Right atrium auricular region (tissue), 2 donors: Measurements from ENCODE around the gene POMGNT1. TPM values are rescaled to one million over a fixed set of nuclear protein-coding genes. Genes with fewer than 3 reads are reported as not detected.
"Not testable (repeated sequence)": the region's sequence is repeated elsewhere in the genome, so short reads cannot be mapped to it uniquely, and the experiment has no call there.

Source experiments
- DNase-seq: peaks from one replicate; pipeline ENCODE4 v3.0.0-alpha.2; 2019; ENCODE audit warnings: low spot score
- H3K27ac ChIP-seq, 2 donors: fragments of 200-600 bp; sonication (generic); 1 replicate in 1 of 2; 2 replicates in 1 of 2; pipeline ENCODE4 v1.5.1; 2016 to 2019
- H3K27me3 ChIP-seq, 2 donors: fragments of 200-600 bp; sonication (generic); one replicate each; pipeline versions ENCODE4 v1.5.1 to v1.6.0; 2017 to 2019
- H3K36me3 ChIP-seq: fragments of 200-600 bp; sonication (generic); one replicate; pipeline ENCODE4 v1.5.1; 2016
- H3K4me1 ChIP-seq, 2 donors: fragments of 200-600 bp; sonication (generic); one replicate each; pipeline versions ENCODE4 v1.5.1 to v1.6.0; 2017 to 2019
- H3K4me3 ChIP-seq, 2 donors: fragments of 200-600 bp; sonication (generic); 1 replicate in 1 of 2; 2 replicates in 1 of 2; pipeline ENCODE4 v1.5.1; 2017 to 2019; ENCODE audit warnings: mild to moderate bottlenecking in 1 of 2, moderate library complexity in 1 of 2
- H3K9me3 ChIP-seq, 2 donors: fragments of 200-600 bp; sonication (generic); one replicate each; pipeline ENCODE4 v1.5.1; 2019
- total RNA-seq, 2 donors: library from RNA; depleted of rRNA; stranded (reverse); fragments of >200 nt; gene quantifications; one replicate each; pipeline ENCODE4 v1.1.0, GENCODE V29; 2016
- TF ChIP-seq, protein P1 (sequence below), 2 donors: fragments of 200-600 bp; sonication (generic); IDR thresholded peaks; one replicate each; pipeline ENCODE4 v1.5.1; 2019; ENCODE audit warnings: antibody characterized with exemption in 2 of 2

The POMGNT1 gene
- total RNA-seq, 2 donors from 2014 or later: 57.0 to 87.8 TPM

DNA sequence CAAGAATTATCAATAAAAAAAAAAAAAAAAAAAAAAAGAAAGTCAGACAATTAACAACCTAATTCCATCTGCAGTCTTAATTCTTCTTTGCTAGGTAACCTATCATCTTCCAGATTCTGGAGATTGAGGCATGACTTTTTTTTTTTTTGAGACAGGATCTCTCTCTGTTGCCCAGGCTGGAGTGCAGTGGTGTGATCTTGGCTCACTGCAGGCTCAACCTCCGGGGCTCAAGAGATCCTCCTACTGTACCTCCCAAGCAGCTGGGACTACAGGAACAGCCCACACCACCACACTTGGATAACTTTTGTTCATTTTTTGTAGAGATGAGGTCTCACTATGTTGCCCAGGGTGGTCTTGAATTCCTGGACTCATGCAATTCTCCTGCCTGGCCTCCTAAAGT is 44.7 kb upstream of the POMGNT1 start:
- H3K27ac ChIP-seq: no peak overlapping the region
- TF ChIP-seq, protein P1, sequence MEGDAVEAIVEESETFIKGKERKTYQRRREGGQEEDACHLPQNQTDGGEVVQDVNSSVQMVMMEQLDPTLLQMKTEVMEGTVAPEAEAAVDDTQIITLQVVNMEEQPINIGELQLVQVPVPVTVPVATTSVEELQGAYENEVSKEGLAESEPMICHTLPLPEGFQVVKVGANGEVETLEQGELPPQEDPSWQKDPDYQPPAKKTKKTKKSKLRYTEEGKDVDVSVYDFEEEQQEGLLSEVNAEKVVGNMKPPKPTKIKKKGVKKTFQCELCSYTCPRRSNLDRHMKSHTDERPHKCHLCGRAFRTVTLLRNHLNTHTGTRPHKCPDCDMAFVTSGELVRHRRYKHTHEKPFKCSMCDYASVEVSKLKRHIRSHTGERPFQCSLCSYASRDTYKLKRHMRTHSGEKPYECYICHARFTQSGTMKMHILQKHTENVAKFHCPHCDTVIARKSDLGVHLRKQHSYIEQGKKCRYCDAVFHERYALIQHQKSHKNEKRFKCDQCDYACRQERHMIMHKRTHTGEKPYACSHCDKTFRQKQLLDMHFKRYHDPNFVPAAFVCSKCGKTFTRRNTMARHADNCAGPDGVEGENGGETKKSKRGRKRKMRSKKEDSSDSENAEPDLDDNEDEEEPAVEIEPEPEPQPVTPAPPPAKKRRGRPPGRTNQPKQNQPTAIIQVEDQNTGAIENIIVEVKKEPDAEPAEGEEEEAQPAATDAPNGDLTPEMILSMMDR (IDR thresholded peaks at IDR 0.05): no peak
- peaks cover 0 to 12% of the 10 kb centered on the region in 2 donors for H3K4me1 ChIP-seq
- no peaks in the 10 kb centered on the region for H3K9me3 ChIP-seq
- no peak overlapping the region for H3K4me3 ChIP-seq
- no peaks in the 10 kb centered on the region for H3K36me3 ChIP-seq
- H3K27me3 ChIP-seq: no peaks in the 10 kb centered on the region
- no peak for DNase-seq

DNA sequence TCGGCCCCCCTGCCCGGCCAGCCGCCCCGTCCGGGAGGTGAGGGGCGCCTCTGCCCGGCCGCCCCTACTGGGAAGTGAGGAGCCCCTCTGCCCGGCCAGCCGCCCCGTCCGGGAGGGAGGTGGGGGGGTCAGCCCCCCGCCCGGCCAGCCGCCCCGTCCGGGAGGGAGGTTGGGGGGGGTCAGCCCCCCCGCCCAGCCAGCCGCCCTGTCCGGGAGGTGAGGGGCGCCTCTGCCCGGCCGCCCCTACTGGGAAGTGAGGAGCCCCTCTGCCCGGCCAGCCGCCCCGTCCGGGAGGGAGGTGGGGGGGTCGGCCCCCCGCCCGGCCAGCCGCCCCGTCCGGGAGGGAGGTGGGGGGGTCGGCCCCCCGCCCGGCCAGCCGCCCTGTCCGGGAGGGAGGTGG is 43.5 kb upstream of the POMGNT1 start:
- not testable (repeated sequence) for H3K9me3 ChIP-seq, H3K36me3 ChIP-seq, H3K27me3 ChIP-seq, H3K27ac ChIP-seq, DNase-seq, H3K4me3 ChIP-seq, H3K4me1 ChIP-seq

DNA sequence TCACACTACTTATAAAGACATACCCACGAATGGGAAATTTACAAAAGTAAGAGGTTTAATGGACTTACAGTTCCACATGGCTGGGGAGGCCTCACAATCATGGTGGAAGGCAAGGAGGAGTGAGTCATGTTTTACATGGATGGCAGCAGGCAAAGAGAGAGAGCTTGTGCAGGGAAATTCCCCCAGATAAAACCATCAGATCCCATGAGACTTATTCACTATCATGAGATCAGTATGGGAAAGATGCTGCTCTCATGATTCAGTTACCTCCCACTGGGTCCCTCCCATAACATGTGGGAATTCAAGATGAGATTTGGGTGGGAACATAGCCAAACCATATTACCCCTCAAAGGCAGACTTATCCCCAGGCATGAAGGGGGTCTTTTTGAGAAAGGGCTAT is 40.6 kb upstream of the POMGNT1 start:
- H3K9me3 ChIP-seq, H3K27ac ChIP-seq, H3K4me3 ChIP-seq, H3K36me3 ChIP-seq, DNase-seq, H3K27me3 ChIP-seq, H3K4me1 ChIP-seq: not testable (repeated sequence)

DNA sequence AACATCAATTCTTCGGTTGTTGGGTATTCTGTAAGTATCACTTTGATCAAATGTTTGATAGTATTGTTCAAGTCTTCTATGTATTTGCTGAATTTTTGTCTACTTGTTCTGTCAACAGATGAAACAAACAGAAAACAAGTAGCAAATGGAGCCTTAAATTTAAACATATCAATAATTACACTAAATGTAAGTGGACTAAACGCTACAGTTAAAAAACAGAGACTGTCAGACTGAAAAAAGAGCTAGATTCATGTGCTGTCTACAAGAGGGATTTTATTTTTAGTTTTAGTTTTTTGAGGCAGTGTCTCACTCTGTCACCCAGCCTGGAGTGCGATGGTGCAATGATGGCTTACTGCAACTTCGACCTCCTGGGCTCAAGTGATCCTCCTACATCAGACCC is 38.6 kb upstream of the POMGNT1 start:
- DNase-seq: no peak
- no peaks in the 10 kb centered on the region for H3K4me1 ChIP-seq
- TF ChIP-seq, protein P1 (IDR thresholded peaks at IDR 0.05): no peak

DNA sequence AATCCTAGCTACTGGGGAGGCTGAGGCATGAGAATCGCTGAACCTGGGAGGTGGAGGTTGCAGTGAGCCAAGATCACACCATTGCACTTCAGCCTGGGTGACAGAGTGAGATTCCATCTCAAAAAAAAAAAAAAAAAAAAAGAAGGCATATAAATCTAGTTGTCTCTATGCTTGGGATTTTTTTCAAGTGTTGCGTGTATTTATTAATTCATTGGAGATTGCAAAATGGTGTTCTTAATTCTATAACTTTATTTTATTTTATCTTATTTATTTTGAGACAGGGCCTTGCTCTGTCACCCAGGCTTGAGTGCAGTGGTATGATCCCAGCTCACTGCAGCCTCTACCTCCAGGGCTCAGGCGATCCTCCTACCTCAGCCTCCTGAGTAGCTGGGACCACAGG is 33.0 kb upstream of the POMGNT1 start:
- not testable (repeated sequence) for H3K4me1 ChIP-seq, H3K9me3 ChIP-seq, DNase-seq, H3K36me3 ChIP-seq, H3K27ac ChIP-seq, H3K4me3 ChIP-seq, H3K27me3 ChIP-seq

More for the DNA sequence above, 38.6 kb upstream of the POMGNT1 start:
- Histone ChIP-seq H3K4me3 (no peak overlapping the region), H3K27ac (no peak overlapping the region), H3K27me3 (no peaks in the 10 kb centered on the region), H3K36me3 (no peaks in the 10 kb centered on the region), H3K9me3 (peaks cover 3 to 5% of the 10 kb centered on the region in 2 donors)

DNA sequence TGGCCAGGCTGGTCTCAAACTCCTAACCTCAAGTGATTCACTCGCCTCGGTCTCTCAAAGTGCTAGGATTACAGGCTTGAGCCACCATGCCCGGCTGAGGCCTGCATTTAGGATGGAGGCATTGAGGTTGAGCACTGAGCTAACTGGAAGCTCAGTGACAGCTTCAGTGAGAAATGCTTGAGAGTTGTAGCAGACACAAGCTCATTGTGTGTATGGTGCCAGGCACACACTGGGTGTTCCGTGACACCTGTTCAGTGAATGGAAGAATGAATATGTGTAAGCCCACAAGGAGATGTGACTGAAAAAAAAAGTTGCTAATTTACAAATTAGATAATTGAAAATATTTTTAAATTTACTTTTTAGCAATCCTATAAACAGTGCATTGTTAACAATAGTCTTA is 26.7 kb upstream of the POMGNT1 start:
- Histone ChIP-seq H3K4me3 (no peak overlapping the region), H3K27ac (no peak overlapping the region)

DNA sequence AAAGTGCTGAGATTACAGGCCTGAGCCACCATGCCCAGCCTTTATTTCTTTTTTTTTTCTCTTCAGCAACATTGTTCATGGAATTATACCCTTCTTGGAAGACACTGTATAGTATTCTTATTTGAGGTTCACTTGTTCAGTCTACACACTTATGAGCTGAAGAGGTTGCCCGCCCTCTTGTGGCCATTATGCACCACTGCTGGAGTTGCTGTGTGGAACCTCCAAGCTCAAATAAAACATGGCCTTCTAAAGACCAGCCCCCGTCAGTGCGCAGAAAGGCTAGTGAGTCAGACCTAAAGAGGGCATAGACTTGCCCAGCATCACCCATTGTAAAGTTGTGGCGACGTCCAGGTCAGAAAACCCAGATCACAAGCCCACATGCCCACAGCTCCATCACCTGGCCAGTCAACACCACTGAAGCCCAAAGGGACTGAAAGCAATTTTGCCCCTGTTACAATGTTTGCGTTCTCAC is 25.3 kb upstream of the POMGNT1 start:
- peak; percentile 81 for DNase-seq
- H3K36me3 ChIP-seq: peaks cover 4% of the 10 kb centered on the region
- no peaks in the 10 kb centered on the region for H3K27me3 ChIP-seq
- TF ChIP-seq, protein P1 (IDR thresholded peaks at IDR 0.05): peak; percentile 89 to 93
- no peak overlapping the region for H3K4me3 ChIP-seq
- H3K9me3 ChIP-seq: no peaks in the 10 kb centered on the region
- no peaks in the 10 kb centered on the region for H3K4me1 ChIP-seq
- H3K27ac ChIP-seq: no peak overlapping the region

More for the DNA sequence above, 26.7 kb upstream of the POMGNT1 start:
- Histone ChIP-seq H3K9me3 (no peaks in the 10 kb centered on the region), H3K4me1 (no peaks in the 10 kb centered on the region), H3K36me3 (peaks cover 4% of the 10 kb centered on the region), H3K27me3 (no peaks in the 10 kb centered on the region)
- DNase-seq: no peak
- TF ChIP-seq, protein P1 (IDR thresholded peaks at IDR 0.05): no peak

DNA sequence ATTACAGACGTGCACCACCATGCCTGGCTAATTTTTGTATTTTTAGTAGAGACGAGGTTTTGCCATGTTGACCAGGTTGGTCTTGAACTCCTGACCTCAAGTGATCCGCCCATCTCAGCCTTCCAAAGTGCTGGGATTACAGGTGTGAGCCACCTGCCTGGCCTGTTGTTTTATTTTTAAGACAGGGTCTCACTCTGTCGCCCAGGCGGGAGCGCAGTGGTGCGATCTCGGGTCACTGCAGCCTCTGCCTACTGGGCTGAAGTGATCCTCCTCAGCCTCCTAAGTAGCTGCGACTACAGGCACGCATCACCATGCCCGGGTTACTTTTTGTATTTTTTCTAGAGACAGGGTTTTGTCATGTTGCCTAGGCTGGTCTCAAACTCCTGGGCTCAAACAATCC is 24.8 kb upstream of the POMGNT1 start:
- not testable (repeated sequence) for DNase-seq, H3K27ac ChIP-seq, H3K4me1 ChIP-seq, H3K27me3 ChIP-seq, H3K9me3 ChIP-seq, H3K4me3 ChIP-seq, H3K36me3 ChIP-seq
